VCaP (cell line): Measurements from ENCODE around the gene MRPL41.
A peak's percentile ranks its signal among the peaks of the same experiment; 100 is the strongest.
"Not testable (repeated sequence)": the region's sequence is repeated elsewhere in the genome, so short reads cannot be mapped to it uniquely, and the experiment has no call there.

Source experiments
- H3K27ac ChIP-seq: fragments of 450-650 bp; 2 replicates; pipeline ENCODE4 v1.5.1; 2017
- CTCF ChIP-seq: fragments of 450-650 bp; conservative IDR thresholded peaks from 2 replicates; pipeline ENCODE4 v1.5.1; 2017; ENCODE audit warnings: mild to moderate bottlenecking, moderate library complexity

MRPL41 gene

GRCh38 chr9:137551264-137552021, at the start of gene MRPL41:
Gene MRPL41, plus strand, starts transcription at chr9:137551879. Its CDS starts 203 bp downstream, at chr9:137552082.
- peak within 1 kb of the TSS; percentile 87 for H3K27ac ChIP-seq
- peak; percentile 69 for TF ChIP-seq CTCF

- H3K27ac ChIP-seq = no peak overlapping the region
- TF ChIP-seq CTCF = no peak
Measured at GRCh38 chr9:137502008-137502911, 49.4 kb upstream of the MRPL41 start.

- no peak for TF ChIP-seq CTCF
- H3K27ac ChIP-seq = no peak overlapping the region
Measured at GRCh38 chr9:137504432-137504777, 47.3 kb upstream of the MRPL41 start.

GRCh38 chr9:137505421-137506140, 46.1 kb upstream of the MRPL41 start:
- H3K27ac ChIP-seq = no peak overlapping the region
- TF ChIP-seq CTCF = no peak

- TF ChIP-seq CTCF = no peak
- no peak overlapping the region for H3K27ac ChIP-seq
Measured at GRCh38 chr9:137506274-137506673, 45.4 kb upstream of the MRPL41 start.

- TF ChIP-seq CTCF = no peak
Measured at GRCh38 chr9:137506702-137507171, 44.9 kb upstream of the MRPL41 start.

GRCh38 chr9:137509198-137509597, 42.5 kb upstream of the MRPL41 start:
- no peak for TF ChIP-seq CTCF

More at GRCh38 chr9:137506702-137507171, 44.9 kb upstream of the MRPL41 start:
- no peak overlapping the region for H3K27ac ChIP-seq

GRCh38 chr9:137511126-137511525, 40.6 kb upstream of the MRPL41 start:
- H3K27ac ChIP-seq = not testable (repeated sequence)

More at GRCh38 chr9:137509198-137509597, 42.5 kb upstream of the MRPL41 start:
- no peak overlapping the region for H3K27ac ChIP-seq
